Measurements from ENCODE around the gene ADIG. TPM values are rescaled to one million over a fixed set of nuclear protein-coding genes. Genes with fewer than 3 reads are reported as not detected.

The ADIG gene
- total and polyA plus RNA-seq, 8 donors: not detected

- H3K27ac ChIP-seq: no peak overlapping the region
Measured at GRCh38 chr20:38623061-38623460, 42.1 kb downstream of the ADIG start.

GRCh38 chr20:38624084-38624483 lies 43.1 kb downstream of the ADIG start:
- Histone ChIP-seq H3K27me3 (no peaks in the 10 kb centered on the region), H3K27ac (no peak overlapping the region), H3K4me3 (no peak overlapping the region), H3K9me3 (no peaks in the 10 kb centered on the region), H3K4me1 (no peaks in the 10 kb centered on the region), H3K36me3 (no peaks in the 10 kb centered on the region)
- WGBS, 2 donors: 79 to 81% methylated on average over 2 of the region's 2 CpGs
- DNase-seq (no peak), FAIRE-seq (no peak), ATAC-seq (no peak)
- no peak for TF ChIP-seq CTCF (IDR thresholded peaks at IDR 0.05)
- intact Hi-C loops (cut with DNase I): no loop called here

More at GRCh38 chr20:38623061-38623460, 42.1 kb downstream of the ADIG start:
- ATAC-seq (no peak), DNase-seq (no peak), FAIRE-seq (no peak)
- intact Hi-C loops (cut with DNase I): no loop called here
- 51 to 67% methylated on average over 4 of the region's 4 CpGs for WGBS, 2 donors
- H3K27me3 ChIP-seq: no peaks in the 10 kb centered on the region
- no peaks in the 10 kb centered on the region for H3K36me3 ChIP-seq
- no peaks in the 10 kb centered on the region for H3K9me3 ChIP-seq
- no peak overlapping the region for H3K4me3 ChIP-seq
- TF ChIP-seq CTCF (IDR thresholded peaks at IDR 0.05): no peak
- H3K4me1 ChIP-seq: no peaks in the 10 kb centered on the region

- no peak for FAIRE-seq
- no peak for ATAC-seq
- Histone ChIP-seq H3K27ac (no peak overlapping the region), H3K27me3 (no peaks in the 10 kb centered on the region), H3K9me3 (no peaks in the 10 kb centered on the region), H3K36me3 (no peaks in the 10 kb centered on the region), H3K4me1 (no peaks in the 10 kb centered on the region), H3K4me3 (no peak overlapping the region)
- TF ChIP-seq CTCF (IDR thresholded peaks at IDR 0.05): no peak
- no peak for DNase-seq
- intact Hi-C loops (cut with DNase I): no loop called here
Measured at GRCh38 chr20:38625896-38626295, 44.9 kb downstream of the ADIG start.

GRCh38 chr20:38626921-38627659 lies 46.1 kb downstream of the ADIG start:
- Histone ChIP-seq H3K4me3 (no peak overlapping the region), H3K9me3 (no peaks in the 10 kb centered on the region), H3K27ac (no peak overlapping the region), H3K36me3 (no peaks in the 10 kb centered on the region), H3K4me1 (no peaks in the 10 kb centered on the region), H3K27me3 (no peaks in the 10 kb centered on the region)
- 85 to 88% methylated on average over 10 of the region's 10 CpGs for WGBS, 2 donors
- ATAC-seq (no peak), DNase-seq (no peak), FAIRE-seq (no peak)
- intact Hi-C loops (cut with DNase I): no loop called here
- no peak for TF ChIP-seq CTCF (IDR thresholded peaks at IDR 0.05)
